GM20000 (cell line): ENCODE results near the gene LARGE1.

Experiments used
- DNase-seq: peaks from one replicate; pipeline ENCODE4 v3.0.0; 2012; ENCODE audit warnings: low spot score
- CTCF ChIP-seq: IDR thresholded peaks from 2 replicates; pipeline ENCODE4 v1.5.1; 2012; ENCODE audit warnings: mild to moderate bottlenecking, control low read depth; ENCODE audit errors: extremely low read depth, missing control alignments

Gene LARGE1

GRCh38 chr22:33766091-33766490, 154.2 kb downstream of the LARGE1 start:
- no peak for DNase-seq
- TF ChIP-seq CTCF, result no peak

- no peak for TF ChIP-seq CTCF
These were observed 161.3 kb downstream of the LARGE1 start for GRCh38 chr22:33758961-33759360.

GRCh38 chr22:33757802-33758483, 162.3 kb downstream of the LARGE1 start:
- no peak for DNase-seq
- TF ChIP-seq CTCF, result no peak

More at GRCh38 chr22:33758961-33759360, 161.3 kb downstream of the LARGE1 start:
- no peak for DNase-seq

- no peak for TF ChIP-seq CTCF
- no peak for DNase-seq
These were observed 163.1 kb downstream of the LARGE1 start for GRCh38 chr22:33757041-33757801.

GRCh38 chr22:33756508-33756949, 163.7 kb downstream of the LARGE1 start:
- TF ChIP-seq CTCF, result no peak
- no peak for DNase-seq

- no peak for TF ChIP-seq CTCF
- DNase-seq, result no peak
These were observed 171.6 kb downstream of the LARGE1 start for GRCh38 chr22:33748714-33749113.

GRCh38 chr22:33747576-33748180, 172.6 kb downstream of the LARGE1 start:
- TF ChIP-seq CTCF, result no peak
- DNase-seq, result no peak
